ENCODE results near the gene PTPRO. TPM values are rescaled to one million over a fixed set of nuclear protein-coding genes. Genes with fewer than 3 reads are reported as not detected.

The PTPRO gene
- total RNA-seq, 4 donors from 2014 or later, result 0.52 to 5.0 (median 1.0) TPM

DNA sequence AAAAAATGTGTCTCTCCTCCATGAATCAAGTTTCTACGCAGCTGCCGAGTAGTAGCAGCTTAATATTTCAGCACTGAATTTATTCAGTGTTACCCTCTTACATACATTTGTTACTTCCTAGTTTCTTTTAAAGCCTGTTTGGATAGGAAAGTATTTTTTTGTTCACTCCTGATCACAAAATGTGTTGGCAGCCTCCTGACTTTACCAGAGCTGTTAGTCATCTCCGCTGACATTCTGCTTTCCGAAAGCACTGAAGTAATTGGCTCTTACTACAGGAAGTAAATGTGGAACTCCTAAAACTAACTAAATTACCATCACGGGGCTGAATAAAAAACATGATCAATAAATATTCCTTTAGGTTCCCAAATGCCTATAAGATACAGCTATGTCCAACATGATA is 241.4 kb downstream of the PTPRO start:
- TF ChIP-seq EP300 (IDR thresholded peaks at IDR 0.05), result no peak
- TF ChIP-seq, protein P1, sequence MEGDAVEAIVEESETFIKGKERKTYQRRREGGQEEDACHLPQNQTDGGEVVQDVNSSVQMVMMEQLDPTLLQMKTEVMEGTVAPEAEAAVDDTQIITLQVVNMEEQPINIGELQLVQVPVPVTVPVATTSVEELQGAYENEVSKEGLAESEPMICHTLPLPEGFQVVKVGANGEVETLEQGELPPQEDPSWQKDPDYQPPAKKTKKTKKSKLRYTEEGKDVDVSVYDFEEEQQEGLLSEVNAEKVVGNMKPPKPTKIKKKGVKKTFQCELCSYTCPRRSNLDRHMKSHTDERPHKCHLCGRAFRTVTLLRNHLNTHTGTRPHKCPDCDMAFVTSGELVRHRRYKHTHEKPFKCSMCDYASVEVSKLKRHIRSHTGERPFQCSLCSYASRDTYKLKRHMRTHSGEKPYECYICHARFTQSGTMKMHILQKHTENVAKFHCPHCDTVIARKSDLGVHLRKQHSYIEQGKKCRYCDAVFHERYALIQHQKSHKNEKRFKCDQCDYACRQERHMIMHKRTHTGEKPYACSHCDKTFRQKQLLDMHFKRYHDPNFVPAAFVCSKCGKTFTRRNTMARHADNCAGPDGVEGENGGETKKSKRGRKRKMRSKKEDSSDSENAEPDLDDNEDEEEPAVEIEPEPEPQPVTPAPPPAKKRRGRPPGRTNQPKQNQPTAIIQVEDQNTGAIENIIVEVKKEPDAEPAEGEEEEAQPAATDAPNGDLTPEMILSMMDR (IDR thresholded peaks at IDR 0.05), result no peak
- TF ChIP-seq POLR2AphosphoS5 (IDR thresholded peaks at IDR 0.05), result no peak
- Histone ChIP-seq H3K4me1 (peaks cover 0 to 15% (median 0%) of the 10 kb centered on the region in 4 donors), H3K27ac (replicated peaks in 1 of 4) (peak overlapping the region in 1 of 4 donors; percentile 0), H3K36me3 (no peaks in the 10 kb centered on the region), H3K9me3 (no peaks in the 10 kb centered on the region), H3K27me3 (no peaks in the 10 kb centered on the region), H3K4me3 (peak overlapping the region in 3 of 4 donors; percentile 10 to 28 (median 18))
- whole genome bisulfite sequencing, result 28% methylated on average over 5 of the region's 5 CpGs
- intact Hi-C loops (cut with DNase I), result no loop called here
- no peak for DNase-seq (ENCODE audit: extremely low spot score)

DNA sequence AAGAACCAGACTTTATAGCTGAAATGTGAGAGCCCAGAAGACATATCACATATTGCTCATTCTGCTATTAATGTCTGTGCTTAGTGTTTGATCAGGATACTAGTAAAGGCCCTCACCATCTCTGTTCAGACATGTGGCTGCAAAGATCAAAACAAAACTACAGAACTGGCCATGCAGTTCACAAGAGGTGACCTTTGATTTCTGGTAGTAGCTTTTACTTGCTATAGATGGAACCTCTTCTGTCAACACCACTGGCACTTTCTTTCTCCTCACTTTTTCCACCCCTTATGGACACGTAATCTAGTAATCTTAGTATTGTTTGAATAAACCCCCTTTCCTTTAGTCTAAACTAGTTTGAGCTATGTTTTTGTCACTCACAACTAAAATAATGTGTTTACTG is 252.0 kb downstream of the PTPRO start:
- Histone ChIP-seq H3K4me3 (no peak overlapping the region), H3K4me1 (peaks cover 0 to 5% (median 0%) of the 10 kb centered on the region in 4 donors), H3K27me3 (no peaks in the 10 kb centered on the region), H3K27ac (replicated peaks in 1 of 4) (no peak overlapping the region), H3K9me3 (no peaks in the 10 kb centered on the region), H3K36me3 (no peaks in the 10 kb centered on the region)
- intact Hi-C loops (cut with DNase I), result no loop called here
- no peak for DNase-seq (ENCODE audit: extremely low spot score)
- 92% methylated on average over 1 of the region's 1 CpG for WGBS
- TF ChIP-seq, protein P1 (IDR thresholded peaks at IDR 0.05), result no peak
- TF ChIP-seq EP300 (IDR thresholded peaks at IDR 0.05) (no peak), POLR2A (IDR thresholded peaks at IDR 0.05; ENCODE audit: low read depth) (no peak), POLR2AphosphoS5 (IDR thresholded peaks at IDR 0.05) (no peak)

DNA sequence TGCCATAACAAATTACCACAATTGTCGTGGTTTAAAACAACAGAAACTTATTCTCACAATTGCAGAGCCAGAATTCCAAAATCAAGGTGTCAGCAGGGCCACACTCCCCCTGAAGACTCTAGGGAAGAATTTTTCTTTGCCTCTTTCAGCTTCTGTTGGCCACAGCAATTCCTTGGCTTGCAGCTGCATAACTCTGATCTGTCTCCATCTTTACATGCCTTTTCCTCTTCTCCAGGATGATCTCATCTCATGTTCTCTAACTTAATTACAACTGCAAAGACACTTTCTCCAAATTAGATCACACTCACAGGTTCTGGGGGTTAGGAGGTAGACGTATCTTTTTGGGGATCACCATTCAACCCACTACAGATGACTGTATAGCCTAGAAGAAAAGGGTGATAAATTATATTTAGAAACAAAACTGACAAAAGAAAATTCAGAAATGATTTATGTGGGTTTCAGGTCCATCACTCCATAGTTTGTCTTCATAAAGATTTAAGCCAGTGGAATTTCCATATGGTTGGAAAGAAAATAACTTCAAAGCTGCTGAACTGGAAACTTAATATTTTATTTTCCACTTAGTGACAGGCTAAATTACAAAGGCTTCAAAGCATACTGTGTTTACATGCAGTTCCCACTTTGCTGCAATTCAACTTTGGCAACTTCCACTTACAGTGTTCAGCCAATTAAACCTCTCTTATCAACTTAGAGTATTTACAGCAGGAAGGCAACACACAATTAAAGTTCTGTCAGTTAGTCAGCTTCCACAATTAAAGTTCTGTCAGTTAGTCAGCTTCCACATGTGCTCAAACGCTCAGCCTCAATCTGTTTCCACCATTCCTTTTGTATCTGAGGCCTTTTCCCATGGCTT is 253.6 kb downstream of the PTPRO start:
- 51% methylated on average over 3 of the region's 3 CpGs for WGBS
- Histone ChIP-seq H3K36me3 (no peaks in the 10 kb centered on the region), H3K9me3 (no peaks in the 10 kb centered on the region), H3K27ac (replicated peaks in 1 of 4) (no peak overlapping the region), H3K27me3 (no peaks in the 10 kb centered on the region), H3K4me3 (no peak overlapping the region), H3K4me1 (peaks cover 0 to under 1% (median 0%) of the 10 kb centered on the region in 4 donors)
- TF ChIP-seq POLR2A (IDR thresholded peaks at IDR 0.05; ENCODE audit: low read depth) (no peak), POLR2AphosphoS5 (IDR thresholded peaks at IDR 0.05) (no peak), EP300 (IDR thresholded peaks at IDR 0.05) (no peak)
- TF ChIP-seq, protein P1 (IDR thresholded peaks at IDR 0.05), result no peak
- DNase-seq (ENCODE audit: extremely low spot score), result no peak
- intact Hi-C loops (cut with DNase I), result no loop called here

DNA sequence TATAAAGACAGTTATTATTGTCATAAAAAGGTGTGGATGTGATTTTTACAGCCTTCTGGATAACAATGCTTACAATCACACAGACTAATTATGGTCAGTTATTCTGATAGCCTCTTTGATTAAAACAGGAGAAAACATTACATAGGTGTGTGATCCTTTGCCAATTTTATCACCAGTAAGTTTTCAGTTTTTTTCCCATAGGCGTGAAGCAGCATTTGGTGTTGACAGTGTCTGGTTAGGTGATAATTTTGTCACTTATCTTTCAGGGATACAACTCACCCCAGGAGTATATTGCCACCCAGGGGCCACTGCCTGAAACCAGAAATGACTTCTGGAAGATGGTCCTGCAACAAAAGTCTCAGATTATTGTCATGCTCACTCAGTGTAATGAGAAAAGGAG is 258.1 kb downstream of the PTPRO start:
- WGBS, result 83% methylated on average over 1 of the region's 1 CpG

DNA sequence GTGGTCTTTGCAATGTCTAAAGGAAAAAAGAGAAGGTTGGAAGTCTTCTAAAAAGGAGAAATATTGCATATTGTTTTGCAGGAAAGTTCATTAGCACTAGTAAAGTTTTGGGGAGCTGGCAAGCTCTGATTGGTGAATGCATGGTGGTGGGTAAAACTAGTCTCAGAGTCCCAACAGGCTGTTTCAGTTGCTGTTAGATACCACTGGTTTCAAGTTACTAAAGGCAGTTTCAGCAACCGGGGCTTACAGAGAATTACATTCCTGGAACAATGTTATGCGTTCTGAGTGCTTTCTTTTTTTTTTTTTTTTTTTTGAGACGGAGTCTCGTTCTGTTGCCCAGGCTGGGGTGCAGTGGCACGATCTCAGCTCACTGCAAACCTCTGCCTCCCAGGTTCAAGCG is 258.7 kb downstream of the PTPRO start:
- DNase-seq (ENCODE audit: extremely low spot score), result no peak
- intact Hi-C loops (cut with DNase I), result loop anchor here (5.0 kb wide), 1 partner anchor 304 kb away; no protein-coding TSS in a partner anchor
- Histone ChIP-seq H3K9me3 (no peaks in the 10 kb centered on the region), H3K4me3 (no peak overlapping the region), H3K27me3 (peaks cover 0 to 4% (median 0%) of the 10 kb centered on the region in 4 donors), H3K36me3 (no peaks in the 10 kb centered on the region), H3K4me1 (no peaks in the 10 kb centered on the region), H3K27ac (replicated peaks in 1 of 4) (no peak overlapping the region)
- TF ChIP-seq EP300 (IDR thresholded peaks at IDR 0.05), result no peak
- TF ChIP-seq, protein P1 (IDR thresholded peaks at IDR 0.05), result no peak
- no peak for TF ChIP-seq POLR2AphosphoS5 (IDR thresholded peaks at IDR 0.05)
- no peak for TF ChIP-seq POLR2A (IDR thresholded peaks at IDR 0.05; ENCODE audit: low read depth)
- WGBS, result 58% methylated on average over 6 of the region's 6 CpGs

More for the DNA sequence above, 258.1 kb downstream of the PTPRO start:
- TF ChIP-seq EP300 (IDR thresholded peaks at IDR 0.05), result no peak
- TF ChIP-seq POLR2A (IDR thresholded peaks at IDR 0.05; ENCODE audit: low read depth), result no peak
- no peak for TF ChIP-seq POLR2AphosphoS5 (IDR thresholded peaks at IDR 0.05)
- no peak overlapping the region for H3K27ac ChIP-seq (replicated peaks in 1 of 4)
- intact Hi-C loops (cut with DNase I), result loop anchor here (5.0 kb wide), 1 partner anchor 303 kb away; no protein-coding TSS in a partner anchor
- DNase-seq (ENCODE audit: extremely low spot score), result no peak
- H3K4me1 ChIP-seq, result no peaks in the 10 kb centered on the region
- H3K9me3 ChIP-seq, result no peaks in the 10 kb centered on the region
- H3K4me3 ChIP-seq, result no peak overlapping the region
- H3K36me3 ChIP-seq, result no peaks in the 10 kb centered on the region
- H3K27me3 ChIP-seq, result peaks cover 0 to 4% (median 0%) of the 10 kb centered on the region in 4 donors

Data from esophagus muscularis mucosa (tissue), 4 donors.